HL-60/S4 treated with phorbol 12-myristate 13-acetate at 8.2 ng/mL for 4 days and 3 days (cell line): ENCODE data around the gene COBL.

Source experiments
- in situ Hi-C: fragments of 300-500 bp; cut with MboI; formaldehyde crosslinking; loops from 2 replicates; pipeline ENCODE4 v1.15.0; 2022; ENCODE audit warnings: low sequenced_read_pairs

COBL gene

DNA sequence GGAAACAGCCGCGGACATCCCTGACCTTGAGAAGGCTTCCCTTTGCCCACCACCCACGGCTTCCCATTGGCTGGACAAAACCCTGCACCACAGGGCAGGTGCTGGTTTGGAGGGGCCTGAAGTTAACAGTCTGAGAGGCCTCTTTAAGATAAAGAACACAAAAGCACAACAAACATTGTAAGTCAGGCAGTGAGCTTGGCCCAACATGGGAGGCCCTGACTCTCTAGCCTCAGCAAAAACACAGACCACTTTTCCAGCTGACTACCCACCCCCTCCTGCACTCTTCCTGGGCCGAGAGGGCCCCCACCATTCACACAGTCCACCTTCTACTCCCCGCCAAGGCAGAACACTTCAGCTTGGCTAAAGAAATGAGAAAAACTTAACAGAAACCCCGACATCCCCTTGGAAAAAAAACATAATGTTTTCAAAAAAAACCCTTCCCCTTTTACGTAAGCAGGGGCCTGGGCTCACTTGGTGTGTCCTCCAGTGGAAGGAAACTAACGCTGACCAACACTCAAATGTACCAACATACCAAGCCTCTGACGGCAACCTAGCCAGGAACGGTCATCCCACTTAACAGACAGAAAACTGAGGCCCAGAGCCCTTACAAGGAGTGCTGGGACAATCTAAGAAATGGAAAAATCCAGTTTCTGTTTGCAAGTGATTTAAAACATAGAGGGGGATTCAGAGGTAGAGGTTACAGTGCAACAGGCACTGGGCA lies 80.9 kb downstream of the COBL start:
- in situ Hi-C loops = no loop called here

DNA sequence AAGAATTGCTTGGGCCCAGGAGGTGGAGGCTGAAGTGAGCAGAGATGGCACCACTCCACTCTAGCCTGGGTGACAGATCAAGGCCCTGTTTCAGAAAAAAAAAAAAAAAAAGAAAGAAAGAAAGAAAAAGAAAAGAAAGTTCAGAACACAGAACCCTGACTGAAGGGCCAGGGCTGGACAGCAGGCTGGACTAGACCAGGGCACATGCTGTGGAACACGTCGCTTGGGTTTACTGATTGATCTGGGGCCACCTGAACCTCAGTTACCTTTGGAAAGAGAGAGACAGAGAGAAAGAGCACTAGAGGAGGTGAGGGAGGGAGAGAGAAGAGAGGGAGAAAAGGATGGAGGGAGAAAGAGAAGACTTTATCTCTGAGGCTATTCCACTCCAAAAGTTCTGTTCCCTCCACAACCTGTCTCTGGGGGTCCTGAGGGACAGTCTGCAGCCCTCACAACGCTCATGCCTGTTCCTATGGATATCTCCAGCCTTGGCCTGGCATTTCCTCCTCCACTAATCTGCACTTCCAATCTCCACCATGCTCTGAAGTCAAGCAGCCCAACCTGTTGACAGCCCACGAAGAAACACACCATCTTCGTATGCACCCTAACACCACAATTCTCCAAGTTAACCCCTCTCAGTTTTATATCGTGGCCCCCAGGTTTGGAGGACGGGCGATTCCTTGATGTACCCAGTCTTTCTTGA lies 81.8 kb downstream of the COBL start:
- in situ Hi-C loops = no loop called here

DNA sequence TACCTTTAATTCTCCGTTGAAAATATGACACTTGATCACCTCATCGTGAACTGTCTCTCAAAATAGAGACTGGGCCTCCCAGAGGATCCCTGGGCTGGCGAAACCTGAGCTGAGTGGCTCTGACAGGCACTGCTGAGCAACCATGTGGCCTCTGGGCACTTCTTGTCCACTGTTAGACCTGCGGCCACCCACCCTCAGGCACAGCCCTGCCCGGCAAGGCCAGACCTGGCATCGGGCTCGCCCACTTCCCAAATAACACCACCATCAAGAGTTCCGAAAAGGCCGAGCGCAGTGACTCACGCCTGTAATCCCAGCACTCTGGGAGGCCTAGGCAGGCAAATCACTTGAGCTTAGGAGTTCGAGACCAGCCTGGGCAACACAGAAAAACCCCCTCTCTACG lies 82.5 kb downstream of the COBL start:
- in situ Hi-C loops = no loop called here

DNA sequence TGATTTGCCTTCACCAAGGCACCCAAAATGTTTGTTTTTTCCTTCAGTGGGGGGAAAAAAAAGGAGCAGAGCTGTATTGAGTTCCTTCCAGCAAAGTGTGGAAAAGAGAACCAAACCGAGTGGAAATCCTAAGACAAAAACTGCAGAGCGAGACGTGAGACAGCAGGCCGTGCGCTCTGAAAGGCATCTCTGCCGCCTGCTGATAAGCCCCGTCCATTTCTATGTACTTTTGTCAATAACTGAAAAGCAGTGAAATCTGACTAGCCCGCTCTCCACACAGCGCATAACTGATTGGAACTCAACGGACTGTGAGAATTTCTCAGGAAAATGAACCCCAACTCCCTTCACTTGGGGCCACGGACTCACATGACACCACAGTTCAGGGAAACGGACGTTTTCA lies 83.2 kb downstream of the COBL start:
- in situ Hi-C loops = no loop called here

DNA sequence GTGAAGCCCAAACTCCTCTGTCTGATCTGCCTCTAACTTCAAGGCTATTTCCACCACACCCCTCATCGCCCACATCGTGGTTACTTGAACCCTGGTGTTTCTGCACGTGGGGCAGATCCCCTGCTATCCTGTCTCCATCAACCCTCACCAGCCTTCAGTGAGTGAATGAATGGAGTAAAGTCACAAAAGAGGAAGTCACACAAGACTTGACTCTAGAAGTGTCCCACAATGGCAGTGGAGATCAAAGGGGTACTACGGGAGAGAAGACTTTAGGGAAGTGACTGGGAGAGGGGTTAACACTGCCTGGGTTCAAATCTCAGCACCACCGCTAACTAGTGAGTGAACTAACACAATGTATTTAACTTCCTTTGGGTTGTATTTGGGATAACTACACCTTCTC lies 85.9 kb downstream of the COBL start:
- in situ Hi-C loops = no loop called here

DNA sequence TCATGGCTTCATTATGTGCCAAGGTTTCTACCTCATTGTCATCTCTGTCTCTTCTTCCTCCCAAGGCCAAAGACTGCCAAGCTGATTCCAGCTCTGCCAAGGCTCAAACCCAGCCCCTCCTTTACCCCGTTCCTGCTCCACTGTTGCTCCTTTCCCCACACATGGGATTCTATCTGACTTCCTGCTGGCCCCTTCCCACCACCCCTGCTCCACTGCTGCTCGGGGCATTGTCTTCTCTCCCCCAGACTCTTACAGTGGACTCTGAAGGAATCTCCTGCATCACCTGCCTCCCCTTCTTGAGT lies 86.3 kb downstream of the COBL start:
- in situ Hi-C loops = no loop called here

DNA sequence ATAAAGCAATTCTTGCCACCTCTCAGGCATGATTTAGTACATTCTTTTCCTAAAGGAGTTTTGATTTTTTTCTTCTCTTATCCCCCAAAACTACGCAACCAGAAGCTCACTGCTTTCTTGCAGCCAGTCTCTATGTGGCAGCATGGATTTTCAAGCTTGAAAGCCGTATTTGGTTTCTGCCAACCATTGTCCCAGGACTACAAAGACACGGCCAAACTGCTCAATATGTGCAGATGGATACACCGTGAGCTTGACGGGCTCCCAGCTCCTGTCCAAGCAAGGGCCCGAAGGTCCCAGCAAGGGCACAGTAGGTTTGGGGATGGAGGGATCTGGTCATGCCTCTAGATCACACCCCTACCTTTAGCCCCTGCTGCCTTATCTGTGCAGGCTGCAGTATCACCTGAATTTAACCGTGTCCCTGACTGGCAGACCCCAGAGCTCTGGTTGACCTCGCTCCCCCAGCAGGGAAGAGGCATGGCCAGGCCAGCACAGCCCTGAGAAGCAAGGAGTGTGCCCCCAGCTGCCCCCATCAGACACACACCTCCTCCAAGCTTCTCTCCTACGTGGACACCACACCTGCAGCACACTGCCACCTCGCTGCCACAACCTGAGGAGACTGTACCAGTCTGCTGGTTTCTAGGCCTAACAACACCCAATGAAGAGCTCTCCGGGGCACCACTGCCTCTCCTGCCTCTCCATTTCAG lies 86.8 kb downstream of the COBL start:
- in situ Hi-C loops = no loop called here

DNA sequence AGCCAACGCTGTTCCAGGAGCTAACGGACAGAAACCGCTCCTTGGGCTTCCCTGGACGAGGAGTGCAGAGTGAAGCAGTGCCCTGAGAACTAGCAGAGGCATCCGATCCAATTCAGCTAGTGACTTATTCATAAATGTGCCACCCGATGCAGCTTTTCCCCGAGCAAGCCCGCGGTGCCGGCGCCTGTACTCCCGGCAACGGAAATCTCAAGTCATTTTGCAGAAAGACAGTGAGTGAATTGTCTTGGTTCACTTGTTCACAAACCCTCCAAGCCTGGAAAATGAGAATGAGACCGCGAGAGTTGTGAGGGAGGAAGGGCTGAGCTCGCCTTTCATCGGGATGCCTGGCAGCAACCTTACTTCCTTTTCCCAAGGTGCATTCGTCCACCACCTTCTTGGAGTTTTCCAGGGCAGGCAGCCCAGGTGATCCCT lies 87.5 kb downstream of the COBL start:
- in situ Hi-C loops = no loop called here

DNA sequence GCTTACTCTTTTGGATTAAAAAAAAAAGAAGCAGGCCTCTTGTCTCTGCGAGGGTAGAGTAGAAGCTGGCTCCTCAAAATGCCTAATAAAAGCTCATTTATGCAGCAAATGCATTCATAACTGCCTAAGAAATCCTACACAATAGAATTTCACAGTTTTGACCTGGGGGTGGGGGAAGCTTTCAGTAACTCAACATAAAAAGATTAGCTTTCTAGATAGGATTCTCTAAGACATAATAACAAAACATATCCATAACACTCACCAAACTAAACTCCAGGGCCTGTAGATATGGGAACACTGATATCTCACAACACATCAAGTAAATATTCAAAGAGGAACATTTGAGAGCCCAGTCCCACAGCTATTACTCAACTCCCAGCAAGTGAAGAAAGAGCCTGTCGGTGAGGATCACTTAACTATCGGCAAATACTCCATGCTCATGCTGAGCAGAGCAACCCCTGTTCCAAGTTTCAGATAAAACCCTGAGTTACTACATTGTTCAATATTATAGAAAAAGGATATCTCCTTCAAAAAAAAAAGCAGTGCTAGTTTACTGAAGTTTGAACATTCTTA lies 88.1 kb downstream of the COBL start:
- in situ Hi-C loops = no loop called here

DNA sequence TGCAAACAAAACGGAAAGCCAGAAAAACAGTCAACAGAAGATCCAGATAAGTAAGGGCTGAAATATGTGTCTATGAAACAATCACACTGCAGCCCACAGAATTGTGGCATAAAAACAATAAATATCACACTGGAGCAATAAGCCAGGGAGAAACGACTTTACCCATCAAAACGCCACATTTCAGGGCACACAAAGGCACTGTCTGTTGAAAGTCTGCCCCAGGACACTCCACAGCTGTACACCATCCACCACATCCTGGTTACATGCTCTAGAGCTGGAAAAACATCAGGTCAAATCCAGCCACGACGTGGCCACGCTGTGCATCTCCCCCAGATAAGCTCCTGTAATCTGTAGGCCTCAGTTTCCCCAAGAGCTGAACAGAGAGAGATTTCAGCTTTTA lies 88.7 kb downstream of the COBL start:
- in situ Hi-C loops = no loop called here

DNA sequence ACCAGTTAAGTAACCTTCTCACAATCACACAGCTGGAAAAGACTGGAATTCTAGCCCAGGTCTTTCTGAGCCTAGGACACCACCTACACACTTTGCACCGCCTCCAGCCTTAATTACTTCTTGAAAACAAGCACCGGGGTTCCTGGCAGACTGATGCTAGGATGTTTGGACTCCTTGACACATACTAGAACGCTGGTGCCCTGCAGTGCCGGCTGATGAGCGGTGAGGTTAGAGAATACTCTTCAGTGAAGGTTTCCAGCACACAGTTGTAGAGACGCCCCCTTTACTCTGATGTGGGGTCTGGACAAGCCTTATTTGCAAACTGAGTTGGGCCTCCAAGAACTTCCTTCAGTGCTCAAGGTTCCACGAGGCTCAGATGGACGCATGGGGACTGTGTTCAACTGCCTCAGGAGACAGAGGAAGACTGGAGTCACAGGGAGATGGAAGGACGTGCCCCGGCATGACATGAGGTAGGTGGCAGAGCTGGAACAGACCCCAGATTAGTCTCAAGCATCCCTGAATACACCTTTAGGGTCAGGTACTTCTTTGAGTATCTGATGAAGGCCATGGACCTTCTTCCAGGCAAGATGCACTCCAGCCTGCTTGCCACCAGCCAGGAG lies 89.6 kb downstream of the COBL start:
- in situ Hi-C loops = no loop called here

DNA sequence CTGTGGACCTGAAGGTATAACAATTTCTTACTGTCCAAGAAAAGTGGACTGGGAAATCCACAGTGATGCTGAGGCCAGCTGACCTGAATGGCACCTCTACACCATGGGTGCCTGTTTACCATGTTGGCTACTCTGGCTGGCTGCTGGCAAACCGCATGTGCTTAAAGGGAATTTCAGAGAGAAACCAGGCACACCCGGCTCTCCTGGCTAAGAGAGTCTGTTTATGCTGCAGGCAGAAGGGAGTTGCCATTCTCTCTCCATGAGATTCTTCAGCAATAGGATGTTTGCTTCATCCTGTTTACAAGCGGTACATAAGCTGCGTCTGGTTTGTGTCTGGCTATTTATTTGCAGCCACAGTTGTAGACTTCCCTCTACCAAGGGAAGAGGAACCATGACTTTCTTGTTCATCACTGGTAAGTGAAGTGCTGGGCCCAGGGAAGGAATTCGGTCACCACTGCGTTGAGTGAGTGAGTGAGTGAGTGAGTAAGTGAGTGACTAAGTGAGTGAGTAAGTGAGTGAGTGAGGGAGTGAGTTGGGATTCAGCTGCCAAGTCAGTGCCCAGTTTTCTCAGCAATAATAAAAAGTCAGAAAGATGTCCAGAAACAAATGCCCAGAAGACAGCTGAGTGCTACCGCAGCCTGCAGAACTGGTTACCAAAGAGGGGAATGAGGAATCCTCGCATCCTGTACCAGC lies 90.4 kb downstream of the COBL start:
- in situ Hi-C loops = no loop called here

DNA sequence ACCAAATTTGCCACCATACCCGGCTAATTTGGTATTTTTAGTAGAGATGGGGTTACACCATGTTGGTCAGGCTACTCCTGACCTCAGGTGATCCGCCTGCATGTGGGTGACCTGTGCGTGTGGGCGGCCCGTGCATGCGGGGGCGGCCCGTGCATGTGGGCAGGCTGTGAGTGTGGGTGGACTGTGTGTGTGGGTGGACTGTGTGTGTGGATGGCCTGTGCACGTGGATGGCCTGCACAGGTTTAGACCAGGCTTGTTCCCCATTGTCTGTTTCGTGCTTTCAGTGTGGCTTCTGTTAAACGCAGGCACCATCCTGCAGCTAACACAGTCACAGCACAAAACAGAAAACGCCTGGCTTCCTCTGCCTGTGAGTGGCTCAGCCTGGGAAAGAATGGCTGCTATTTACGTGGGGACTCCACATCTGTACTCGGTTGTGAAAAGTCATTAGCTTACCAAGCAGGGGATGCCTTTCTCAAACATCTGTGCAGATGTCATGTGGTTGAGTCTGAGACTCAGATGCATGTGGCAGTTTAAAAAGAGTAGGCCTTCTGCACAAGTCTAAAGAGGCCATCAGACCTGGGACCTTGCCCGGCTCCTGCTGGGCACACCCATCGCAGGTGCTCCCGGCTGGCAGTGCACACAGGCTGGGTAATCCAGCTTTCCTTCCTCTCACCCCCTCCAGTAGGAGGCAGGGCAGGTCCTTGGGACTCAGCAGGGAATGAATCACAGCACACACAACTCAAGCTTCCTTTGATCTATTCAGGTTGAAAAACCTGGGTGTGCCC lies 91.6 kb downstream of the COBL start:
- in situ Hi-C loops = no loop called here

DNA sequence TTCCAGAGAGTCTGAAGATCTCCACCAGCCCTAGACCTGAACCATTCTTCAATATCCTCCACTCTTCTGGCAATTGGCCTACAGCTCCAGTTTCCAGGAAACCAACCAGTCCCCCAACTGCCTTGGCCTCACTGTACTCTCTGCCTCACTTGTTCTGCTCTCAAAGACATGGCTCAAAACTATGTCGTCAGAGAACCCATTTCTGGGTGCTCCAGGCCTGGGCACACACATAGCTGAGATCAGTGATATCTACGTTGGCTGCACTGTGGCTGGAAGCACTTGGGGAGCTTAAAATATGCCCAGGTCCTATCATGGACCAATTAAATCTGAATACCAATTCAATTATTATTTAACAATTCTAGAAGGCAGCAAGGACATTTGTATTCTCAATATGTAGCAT lies 93.1 kb downstream of the COBL start:
- in situ Hi-C loops = no loop called here

DNA sequence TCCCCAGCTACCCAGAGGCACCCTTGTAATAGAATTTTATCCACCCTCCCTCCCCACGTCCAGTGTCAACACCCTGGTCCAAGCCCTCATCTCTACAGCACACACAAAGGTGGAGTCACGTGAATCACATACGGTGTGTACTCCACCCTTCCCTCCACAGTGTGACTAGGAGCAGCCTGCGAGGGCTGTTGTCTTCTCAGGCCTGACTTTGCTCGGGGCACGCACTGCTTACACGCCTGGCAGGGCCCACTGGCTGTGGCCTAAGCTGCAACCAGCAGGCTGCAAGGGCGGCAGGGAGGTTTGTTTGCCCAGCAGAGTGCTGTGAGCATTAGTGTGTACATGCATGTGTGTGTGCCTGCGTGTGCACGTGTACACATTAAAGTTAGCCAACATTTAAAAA lies 93.7 kb downstream of the COBL start:
- in situ Hi-C loops = no loop called here

DNA sequence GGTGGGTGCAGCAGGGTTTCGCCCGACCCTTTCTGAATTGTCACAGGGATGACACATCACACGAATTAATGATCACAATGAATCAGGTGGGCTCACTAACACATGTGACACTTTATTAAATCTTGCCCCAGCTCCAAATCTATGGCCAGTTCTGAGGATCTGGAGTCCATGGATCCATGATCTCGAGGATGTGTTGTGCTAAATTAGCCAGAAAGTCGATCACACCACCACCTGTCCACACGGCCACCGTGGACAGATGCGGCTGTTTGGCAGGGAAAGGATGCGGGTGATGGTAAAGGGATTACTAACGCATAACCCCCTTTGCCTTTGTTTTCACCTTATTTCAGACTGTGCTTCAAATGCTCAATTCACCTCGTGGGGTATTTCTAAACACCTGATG lies 96.4 kb downstream of the COBL start:
- in situ Hi-C loops = no loop called here

DNA sequence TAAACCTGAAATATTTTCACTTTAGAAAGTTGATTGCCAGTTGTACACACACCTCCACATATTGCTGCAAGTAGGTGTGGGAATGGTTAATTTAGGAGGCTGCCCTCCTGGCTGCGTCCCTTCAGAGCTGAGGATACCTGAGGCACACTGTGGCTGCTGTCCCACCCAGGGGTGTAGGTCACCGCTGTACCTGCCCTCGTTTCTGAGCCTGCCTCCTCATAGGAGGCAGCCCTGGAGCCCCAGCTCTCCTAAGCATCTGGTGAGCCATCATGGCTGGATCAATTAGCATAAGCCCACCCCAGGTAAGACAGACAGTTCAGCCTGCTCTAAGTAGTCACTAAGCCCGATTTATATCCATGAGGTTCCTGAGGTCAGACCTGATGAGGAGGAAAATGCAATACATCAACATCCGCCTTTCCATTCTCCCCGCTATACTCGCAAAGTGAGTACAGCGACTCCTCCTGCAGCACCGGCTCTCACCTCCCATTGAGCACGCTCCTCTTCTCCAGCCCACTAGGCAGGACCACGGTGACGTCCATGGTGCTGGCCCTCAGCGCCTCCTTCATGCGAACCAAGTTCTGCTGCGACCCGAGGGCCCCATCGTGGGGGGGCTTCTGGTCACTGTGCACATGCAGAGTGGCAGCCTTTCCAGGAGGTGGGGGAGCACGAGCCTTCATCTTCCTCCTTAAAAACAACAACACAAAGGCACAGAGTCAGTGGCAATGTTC lies 97.2 kb downstream of the COBL start:
- in situ Hi-C loops = no loop called here

DNA sequence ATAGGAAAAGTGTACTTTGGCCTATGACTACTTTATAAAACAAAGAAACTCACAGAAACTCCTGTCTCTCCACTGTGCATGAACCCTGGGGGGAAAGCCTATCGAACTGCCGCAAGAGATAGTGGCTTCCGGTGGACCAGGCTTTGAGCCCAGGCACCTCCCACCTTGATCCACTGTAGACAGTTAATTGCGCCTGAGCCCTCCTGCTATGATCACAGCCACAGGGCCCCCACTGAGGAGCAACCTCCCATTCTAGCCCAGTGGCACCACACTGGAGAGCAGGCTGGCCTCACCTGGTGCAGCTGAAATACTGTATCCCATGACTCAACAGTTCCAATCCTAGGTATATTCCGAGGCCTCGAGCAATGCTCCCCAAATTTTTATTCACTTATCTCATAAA lies 98.8 kb downstream of the COBL start:
- in situ Hi-C loops = no loop called here

DNA sequence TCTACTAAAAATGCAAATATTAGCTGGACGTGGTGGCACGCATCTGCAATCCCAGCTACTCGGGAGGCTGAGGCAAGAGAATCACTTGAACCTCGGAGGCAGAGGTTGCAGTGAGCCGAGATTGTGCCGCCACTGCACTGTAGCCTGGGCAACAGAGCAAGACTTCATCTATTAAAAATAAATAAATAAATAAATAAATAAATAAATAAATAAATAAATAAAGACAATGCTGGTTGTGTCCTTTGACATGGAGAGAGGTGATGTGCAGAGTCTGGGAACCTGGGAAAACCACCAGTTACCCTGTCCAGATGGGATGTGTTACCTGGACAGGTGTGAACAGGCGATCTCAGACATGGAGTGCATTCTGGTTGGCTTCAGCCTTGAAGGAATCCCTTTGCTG lies 102.5 kb downstream of the COBL start:
- in situ Hi-C loops = no loop called here

DNA sequence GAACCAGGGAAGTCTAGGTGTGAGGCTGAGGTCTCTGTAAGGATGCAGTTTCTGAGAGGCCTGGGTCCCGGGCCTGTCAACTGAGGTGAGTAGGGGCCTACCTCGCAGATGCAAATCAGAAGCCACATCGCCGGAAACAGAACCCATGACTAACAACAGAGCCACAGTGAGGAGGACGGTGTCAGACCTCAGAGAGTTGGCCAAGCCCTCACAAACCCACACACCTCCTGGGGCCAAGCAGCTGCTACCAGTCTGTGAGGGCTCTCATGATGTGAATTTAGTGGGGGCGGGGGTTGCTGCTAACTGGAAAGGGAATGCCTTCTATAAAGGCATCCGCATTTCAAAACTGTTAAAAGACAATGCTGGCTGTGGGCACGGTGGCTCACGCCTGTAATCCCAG lies 103.0 kb downstream of the COBL start:
- in situ Hi-C loops = no loop called here
